Stimulated activated CD8-positive, alpha-beta memory T cell treated with anti-CD3 and anti-CD28 coated beads, Interleukin-12 subunit alpha, Interleukin-12 subunit beta, amount 100 ng/mL, for 24 hours (primary cell): ENCODE results near the gene DLL4.

ENCODE experiments used
- DNase-seq: peaks from one replicate; pipeline ENCODE4 v3.0.0-alpha.2; 2020; ENCODE audit errors: extremely low read depth

Gene DLL4

GRCh38 chr15:40928821-40929659 is at the start of gene DLL4:
Gene DLL4, plus strand, starts transcription at chr15:40929340. Its CDS starts 329 bp downstream, at chr15:40929669.
- DNase-seq: no peak

- no peak for DNase-seq
These were observed 49.5 kb upstream of the DLL4 start for GRCh38 chr15:40879609-40880008.

- no peak for DNase-seq
These were observed 47.8 kb upstream of the DLL4 start for GRCh38 chr15:40881351-40881750.

GRCh38 chr15:40886586-40886985 is 42.6 kb upstream of the DLL4 start:
- DNase-seq: no peak

GRCh38 chr15:40889112-40889511 is 40.0 kb upstream of the DLL4 start:
- no peak for DNase-seq

GRCh38 chr15:40891138-40891537 is 38.0 kb upstream of the DLL4 start:
- DNase-seq: no peak

- DNase-seq: no peak
These were observed 37.2 kb upstream of the DLL4 start for GRCh38 chr15:40891810-40892446.

- DNase-seq: no peak
These were observed 36.6 kb upstream of the DLL4 start for GRCh38 chr15:40892447-40893012.

GRCh38 chr15:40893019-40893670 is 36.0 kb upstream of the DLL4 start:
- no peak for DNase-seq

- DNase-seq: peak; percentile 94
These were observed 35.1 kb upstream of the DLL4 start, which contains the start of gene VPS18 for GRCh38 chr15:40893733-40894680. Gene VPS18, plus strand, starts transcription at chr15:40894450. Its CDS starts 319 bp downstream, at chr15:40894769.

GRCh38 chr15:40894681-40895448 is 34.3 kb upstream of the DLL4 start:
- no peak for DNase-seq

GRCh38 chr15:40899536-40900207 is 29.5 kb upstream of the DLL4 start:
- no peak for DNase-seq

- DNase-seq: no peak
These were observed 28.7 kb upstream of the DLL4 start for GRCh38 chr15:40900256-40901052.

- no peak for DNase-seq
These were observed 28.1 kb upstream of the DLL4 start for GRCh38 chr15:40901053-40901443.

GRCh38 chr15:40902605-40903561 is 26.3 kb upstream of the DLL4 start:
- no peak for DNase-seq

GRCh38 chr15:40904552-40905201 is 24.5 kb upstream of the DLL4 start:
- no peak for DNase-seq
